HEK293 (cell line): Measurements from ENCODE around the gene KCNQ1.

Experiments used
- CTCF ChIA-PET: fragments of 350-600 bp; formaldehyde crosslinking; extraction: SDS; loops from one replicate; lab custom pipeline; 2021; ENCODE audit warnings: antibody characterized with exemption; lab: Yijun Ruan, JAX
- POLR2A ChIA-PET: fragments of 300-600 bp; formaldehyde crosslinking; extraction: SDS; loops from one replicate; lab custom pipeline; 2020; ENCODE audit warnings: antibody characterized with exemption, inconsistent platforms; lab: Yijun Ruan, JAX
- H3K27ac ChIP-seq: fragments of 200-500 bp; sonication (Bioruptor generic); 2 replicates; pipeline ENCODE4 v1.5.1; 2014; ENCODE audit warnings: low read depth, low read length, control low read depth, inconsistent platforms; ENCODE audit errors: extremely low read depth
- H3K36me3 ChIP-seq, 2 experiments: fragments of 200-500 bp in 1 of 2; sonication (Bioruptor generic) in 1 of 2; 1 replicate in 1 of 2; 2 replicates in 1 of 2; pipeline ENCODE4 v1.5.1; 2014 to 2017; ENCODE audit warnings: inconsistent platforms in 2 of 2, low read length in 2 of 2; ENCODE audit not compliant: control insufficient read depth in 2 of 2, insufficient read depth in 1 of 2
- H3K4me1 ChIP-seq: fragments of 200-500 bp; sonication (Bioruptor generic); 2 replicates; pipeline ENCODE4 v1.5.1; 2014; ENCODE audit warnings: mild to moderate bottlenecking, low read length, inconsistent platforms; ENCODE audit not compliant: control insufficient read depth, insufficient read depth
- H3K4me3 ChIP-seq: 2 replicates; pipeline ENCODE4 v1.5.1; 2011; ENCODE audit warnings: low read depth, mild to moderate bottlenecking, control low read depth, low read length, moderate library complexity
- H3K9me3 ChIP-seq: fragments of 200-500 bp; sonication (Bioruptor generic); 2 replicates; pipeline ENCODE4 v1.5.1; 2014; ENCODE audit warnings: low read depth, low read length, inconsistent platforms; ENCODE audit not compliant: control insufficient read depth, insufficient read depth
- KLF8 ChIP-seq: fragments of 450-650 bp; formaldehyde crosslinking; IDR thresholded peaks from 2 replicates; pipeline ENCODE4 v1.5.1; 2016; ENCODE audit warnings: missing biosample characterization, missing genetic modification characterization
- SP7 ChIP-seq: fragments of 450-650 bp; formaldehyde crosslinking; IDR thresholded peaks from 2 replicates; pipeline ENCODE4 v1.5.1; 2016; ENCODE audit warnings: missing biosample characterization, missing genetic modification characterization
- ZBTB11 ChIP-seq: fragments of 450-650 bp; formaldehyde crosslinking; conservative IDR thresholded peaks from 2 replicates; pipeline ENCODE4 v1.5.1; 2016; ENCODE audit warnings: low read depth, missing biosample characterization, missing genetic modification characterization
- ZBTB20 ChIP-seq: fragments of 450-650 bp; formaldehyde crosslinking; IDR thresholded peaks from 2 replicates; pipeline ENCODE4 v1.5.1; 2016; ENCODE audit warnings: missing biosample characterization, missing genetic modification characterization
- ZNF18 ChIP-seq: fragments of 450-650 bp; formaldehyde crosslinking; IDR thresholded peaks from 2 replicates; pipeline ENCODE4 v1.5.1; 2016; ENCODE audit warnings: missing biosample characterization, missing genetic modification characterization
- ZNF324 ChIP-seq: fragments of 450-650 bp; formaldehyde crosslinking; IDR thresholded peaks from 2 replicates; pipeline ENCODE4 v1.5.1; 2016; ENCODE audit warnings: missing biosample characterization, missing genetic modification characterization
- ZNF37A ChIP-seq: fragments of 450-650 bp; IDR thresholded peaks from 2 replicates; pipeline ENCODE4 v1.5.1; 2018; ENCODE audit warnings: missing biosample characterization, missing genetic modification characterization
- ZNF394 ChIP-seq: fragments of 450-650 bp; formaldehyde crosslinking; IDR thresholded peaks from 2 replicates; pipeline ENCODE4 v1.5.1; 2016; ENCODE audit warnings: missing biosample characterization, missing genetic modification characterization, mild to moderate bottlenecking, moderate library complexity, borderline replicate concordance
- ZNF416 ChIP-seq: fragments of 450-650 bp; formaldehyde crosslinking; IDR thresholded peaks from 2 replicates; pipeline ENCODE4 v1.5.1; 2016; ENCODE audit warnings: missing biosample characterization, missing genetic modification characterization
- ZNF426 ChIP-seq: fragments of 450-650 bp; formaldehyde crosslinking; IDR thresholded peaks from 2 replicates; pipeline ENCODE4 v1.5.1; 2017; ENCODE audit warnings: missing biosample characterization, missing genetic modification characterization, mild to moderate bottlenecking, inconsistent platforms, moderate library complexity
- ZNF544 ChIP-seq: fragments of 450-650 bp; formaldehyde crosslinking; IDR thresholded peaks from 2 replicates; pipeline ENCODE4 v1.5.0; 2017; ENCODE audit warnings: missing biosample characterization, missing genetic modification characterization
- TF ChIP-seq, protein P1 (sequence below): fragments of 450-650 bp; formaldehyde crosslinking; IDR thresholded peaks from 2 replicates; pipeline ENCODE4 v1.5.1; 2016; ENCODE audit warnings: missing biosample characterization, missing genetic modification characterization

The KCNQ1 gene

GRCh38 chr11:2595204-2595603 lies 150.4 kb downstream of the KCNQ1 start:
- ChIA-PET POLR2A (no interaction called here), CTCF (no interaction called here)
- H3K4me3 ChIP-seq = no peak overlapping the region
- H3K9me3 ChIP-seq = no peaks in the 10 kb centered on the region
- no peaks in the 10 kb centered on the region for H3K36me3 ChIP-seq
- no peaks in the 10 kb centered on the region for H3K4me1 ChIP-seq
- no peak overlapping the region for H3K27ac ChIP-seq
- TF ChIP-seq ZNF37A (tag by site-specific recombination) = no peak
- TF ChIP-seq, all 188 proteins: peak for 0

DNA sequence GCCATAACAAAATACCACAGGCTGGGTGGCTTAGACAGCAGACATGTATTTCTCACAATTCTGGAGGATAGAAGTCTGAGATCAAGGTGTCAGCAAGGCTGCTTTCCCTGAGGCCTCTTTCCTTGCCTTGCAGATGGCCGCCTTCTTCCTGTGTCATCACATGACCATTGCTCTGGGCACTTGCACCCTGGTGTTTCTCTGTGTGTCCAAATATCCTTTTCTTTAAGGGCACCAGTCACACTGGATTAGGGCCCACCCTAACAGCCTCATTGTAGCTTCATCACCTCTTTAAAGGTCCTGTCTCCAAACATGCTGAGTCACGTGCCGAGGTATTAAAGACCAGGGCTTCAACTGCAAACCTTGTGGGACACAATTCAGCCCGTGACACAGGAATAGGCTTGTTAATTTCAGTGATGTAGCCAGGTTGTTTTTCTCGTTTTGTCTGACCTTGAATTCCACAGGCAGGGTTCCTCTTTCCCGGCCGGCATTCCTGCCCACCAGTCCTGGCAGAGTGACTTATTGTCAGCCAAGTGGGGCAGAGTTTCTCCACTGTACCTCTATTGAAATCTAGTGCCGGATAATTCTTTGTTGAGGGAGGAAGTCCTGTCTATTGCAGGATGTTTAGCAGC lies 154.9 kb downstream of the KCNQ1 start:
- Histone ChIP-seq H3K36me3 (no peaks in the 10 kb centered on the region), H3K4me3 (no peak overlapping the region), H3K4me1 (no peaks in the 10 kb centered on the region), H3K27ac (no peak overlapping the region), H3K9me3 (no peaks in the 10 kb centered on the region)
- ChIA-PET CTCF (no interaction called here), POLR2A (no interaction called here)
- TF ChIP-seq, protein P1, sequence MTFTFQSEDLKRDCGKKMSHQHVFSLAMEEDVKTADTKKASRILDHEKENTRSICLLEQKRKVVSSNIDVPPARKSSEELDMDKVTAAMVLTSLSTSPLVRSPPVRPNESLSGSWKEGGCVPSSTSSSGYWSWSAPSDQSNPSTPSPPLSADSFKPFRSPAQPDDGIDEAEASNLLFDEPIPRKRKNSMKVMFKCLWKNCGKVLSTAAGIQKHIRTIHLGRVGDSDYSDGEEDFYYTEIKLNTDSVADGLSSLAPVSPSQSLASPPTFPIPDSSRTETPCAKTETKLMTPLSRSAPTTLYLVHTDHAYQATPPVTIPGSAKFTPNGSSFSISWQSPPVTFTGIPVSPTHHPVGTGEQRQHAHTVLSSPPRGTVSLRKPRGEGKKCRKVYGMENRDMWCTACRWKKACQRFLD (tag by site-specific recombination) = no peak
- no peak for TF ChIP-seq SP7
- no peak for TF ChIP-seq ZNF18 (tag by site-specific recombination)
- no peak for TF ChIP-seq ZBTB20 (tag by site-specific recombination)
- no peak for TF ChIP-seq ZNF324
- TF ChIP-seq ZNF394 (tag by site-specific recombination) = no peak
- TF ChIP-seq ZBTB11 (tag by site-specific recombination) = no peak

GRCh38 chr11:2609345-2609744 lies 164.5 kb downstream of the KCNQ1 start:
- POLR2A ChIA-PET = no interaction called here
- TF ChIP-seq ZNF544 (tag by site-specific recombination) (no peak), ZNF426 (tag by site-specific recombination) (no peak), KLF8 (tag by site-specific recombination) (no peak), ZNF416 (no peak)
- CTCF ChIA-PET = no interaction called here
- Histone ChIP-seq H3K27ac (no peak overlapping the region), H3K4me1 (no peaks in the 10 kb centered on the region), H3K36me3 (no peaks in the 10 kb centered on the region), H3K9me3 (no peaks in the 10 kb centered on the region), H3K4me3 (no peak overlapping the region)
